Activated naive CD8-positive, alpha-beta T cell (primary cell): ENCODE data around the gene PXYLP1.

ENCODE experiments used
- H3K27ac Mint-ChIP-seq: one replicate; pipeline ENCODE4 v1.8.0; 2021; ENCODE audit warnings: mixed read lengths
- H3K27me3 Mint-ChIP-seq: one replicate; pipeline ENCODE4 v1.8.0; 2021; ENCODE audit warnings: mixed read lengths
- H3K36me3 Mint-ChIP-seq: one replicate; pipeline ENCODE4 v1.8.0; 2021; ENCODE audit warnings: mixed read lengths
- H3K4me1 Mint-ChIP-seq: one replicate; pipeline ENCODE4 v1.8.0; 2021; ENCODE audit warnings: low read depth, mixed read lengths
- H3K4me3 Mint-ChIP-seq: one replicate; pipeline ENCODE4 v1.8.0; 2021; ENCODE audit warnings: mild to moderate bottlenecking, mixed read lengths
- H3K9me3 Mint-ChIP-seq: one replicate; pipeline ENCODE4 v1.8.0; 2021; ENCODE audit warnings: low read depth, mixed read lengths

The PXYLP1 gene

GRCh38 chr3:141237701-141238521 is 6.3 kb downstream of the PXYLP1 start:
- Mint-ChIP-seq H3K4me3 (peak overlapping the region; percentile 44), H3K27me3 (no peaks in the 10 kb centered on the region), H3K9me3 (no peaks in the 10 kb centered on the region), H3K27ac (peak overlapping the region; percentile 83), H3K4me1 (peaks cover 82% of the 10 kb centered on the region), H3K36me3 (peaks cover 9% of the 10 kb centered on the region)

GRCh38 chr3:141239511-141240281 is 8.1 kb downstream of the PXYLP1 start:
- Mint-ChIP-seq H3K4me3 (peak overlapping the region; percentile 17), H3K27ac (peak overlapping the region; percentile 55), H3K9me3 (no peaks in the 10 kb centered on the region), H3K4me1 (peaks cover 80% of the 10 kb centered on the region), H3K36me3 (peaks cover 9% of the 10 kb centered on the region), H3K27me3 (no peaks in the 10 kb centered on the region)

GRCh38 chr3:141240286-141240685 is 8.7 kb downstream of the PXYLP1 start:
- Mint-ChIP-seq H3K27me3 (no peaks in the 10 kb centered on the region), H3K4me1 (peaks cover 75% of the 10 kb centered on the region), H3K27ac (no peak overlapping the region), H3K9me3 (no peaks in the 10 kb centered on the region), H3K36me3 (peaks cover 9% of the 10 kb centered on the region), H3K4me3 (no peak overlapping the region)

- H3K4me1 Mint-ChIP-seq, result peaks cover 68% of the 10 kb centered on the region
- peaks cover 9% of the 10 kb centered on the region for H3K36me3 Mint-ChIP-seq
- H3K27ac Mint-ChIP-seq, result no peak overlapping the region
- no peaks in the 10 kb centered on the region for H3K9me3 Mint-ChIP-seq
- no peaks in the 10 kb centered on the region for H3K27me3 Mint-ChIP-seq
- no peak overlapping the region for H3K4me3 Mint-ChIP-seq
Measured at GRCh38 chr3:141240687-141241615, 9.3 kb downstream of the PXYLP1 start.

GRCh38 chr3:141241616-141242376 is 10.2 kb downstream of the PXYLP1 start:
- H3K4me3 Mint-ChIP-seq, result no peak overlapping the region
- H3K36me3 Mint-ChIP-seq, result peaks cover 6% of the 10 kb centered on the region
- H3K9me3 Mint-ChIP-seq, result no peaks in the 10 kb centered on the region
- no peak overlapping the region for H3K27ac Mint-ChIP-seq
- H3K27me3 Mint-ChIP-seq, result no peaks in the 10 kb centered on the region
- H3K4me1 Mint-ChIP-seq, result peaks cover 61% of the 10 kb centered on the region

DNA sequence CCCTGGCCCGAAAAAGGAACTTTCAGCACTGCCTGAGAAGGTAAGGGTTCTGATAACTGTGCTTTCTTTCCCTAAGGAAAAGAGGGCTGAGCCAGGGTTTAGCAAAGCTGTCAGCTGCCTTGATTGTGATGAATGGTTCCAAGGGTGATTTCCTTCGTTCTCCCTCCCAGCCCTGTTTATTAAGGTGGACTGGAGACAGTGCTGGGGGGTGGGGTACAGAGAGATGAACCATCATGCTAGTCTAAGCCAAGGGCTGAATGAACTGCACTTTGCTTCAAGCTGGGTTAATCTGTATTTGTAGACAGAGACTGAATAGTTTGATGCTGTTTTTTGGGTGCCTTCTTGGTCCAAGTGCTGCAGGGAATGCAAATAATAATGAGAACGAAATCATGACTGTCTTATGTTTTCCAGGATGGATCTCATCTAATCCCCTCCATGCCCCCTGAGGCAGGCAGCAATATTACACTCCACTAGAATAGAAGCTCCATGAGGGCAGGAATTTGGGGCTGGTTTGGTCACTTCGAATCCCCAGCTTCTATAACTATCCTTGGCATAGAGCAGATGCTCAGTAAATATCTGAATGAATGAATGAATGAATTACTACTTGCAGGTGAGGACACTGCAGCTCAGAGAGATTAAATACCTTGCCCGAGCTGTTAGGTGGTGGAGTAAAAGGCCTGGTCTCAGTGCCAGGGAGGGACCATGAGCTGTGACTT is 10.9 kb downstream of the PXYLP1 start:
- Mint-ChIP-seq H3K27me3 (no peaks in the 10 kb centered on the region), H3K27ac (peak overlapping the region; percentile 87), H3K9me3 (no peaks in the 10 kb centered on the region), H3K36me3 (peaks cover 6% of the 10 kb centered on the region), H3K4me1 (peaks cover 56% of the 10 kb centered on the region), H3K4me3 (peak overlapping the region; percentile 71)

DNA sequence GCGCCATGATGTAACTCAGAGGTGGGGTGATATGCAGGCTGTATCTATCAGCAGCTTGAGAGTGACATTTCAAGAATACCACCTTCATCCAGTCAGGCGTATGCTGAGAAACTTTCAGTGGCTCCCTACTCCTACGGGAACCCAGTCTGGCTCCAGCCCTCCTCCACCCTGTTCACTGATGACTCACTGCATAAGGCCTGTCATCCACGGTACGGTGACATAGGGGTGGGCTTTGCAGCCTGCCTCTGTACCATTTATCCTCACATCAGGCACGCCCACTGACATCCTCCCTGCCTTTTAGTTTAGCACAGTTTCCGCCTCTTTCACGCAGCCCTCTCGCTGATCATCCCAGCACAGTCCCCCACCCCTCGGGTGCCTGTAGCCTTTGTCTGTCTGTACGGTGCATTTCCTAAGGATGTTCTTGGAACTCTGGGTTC is 11.7 kb downstream of the PXYLP1 start:
- Mint-ChIP-seq H3K4me3 (peak overlapping the region; percentile 71), H3K36me3 (peaks cover 6% of the 10 kb centered on the region), H3K4me1 (peaks cover 48% of the 10 kb centered on the region)

GRCh38 chr3:141246224-141246957 is 14.8 kb downstream of the PXYLP1 start:
- Mint-ChIP-seq H3K4me1 (peaks cover 28% of the 10 kb centered on the region), H3K9me3 (no peaks in the 10 kb centered on the region), H3K27ac (no peak overlapping the region), H3K27me3 (no peaks in the 10 kb centered on the region), H3K36me3 (no peaks in the 10 kb centered on the region), H3K4me3 (no peak overlapping the region)

More for the DNA sequence above, 11.7 kb downstream of the PXYLP1 start:
- Mint-ChIP-seq H3K9me3 (no peaks in the 10 kb centered on the region), H3K27me3 (no peaks in the 10 kb centered on the region), H3K27ac (peak overlapping the region; percentile 87)

DNA sequence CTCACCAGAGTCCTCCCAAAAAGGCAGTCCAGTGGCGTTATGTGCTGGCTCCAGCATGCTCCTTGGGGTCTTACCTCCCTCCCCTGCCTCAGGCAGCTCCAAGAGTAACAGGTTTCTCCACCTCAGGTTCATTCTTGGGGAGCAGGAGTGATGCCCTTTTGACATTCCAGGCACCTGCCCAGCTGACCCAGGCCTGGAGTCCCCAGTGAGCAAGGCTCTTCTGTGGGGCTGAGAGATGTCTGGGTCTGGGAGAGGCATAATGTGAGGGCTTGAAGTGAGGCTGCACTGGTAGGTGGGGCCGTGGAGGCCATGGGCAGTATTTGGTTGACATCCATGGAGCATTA is 15.3 kb downstream of the PXYLP1 start:
- Mint-ChIP-seq H3K27me3 (no peaks in the 10 kb centered on the region), H3K36me3 (no peaks in the 10 kb centered on the region), H3K27ac (no peak overlapping the region), H3K4me3 (no peak overlapping the region), H3K9me3 (no peaks in the 10 kb centered on the region), H3K4me1 (peaks cover 23% of the 10 kb centered on the region)

- Mint-ChIP-seq H3K4me1 (peaks cover 14% of the 10 kb centered on the region), H3K4me3 (no peak overlapping the region), H3K36me3 (no peaks in the 10 kb centered on the region), H3K27me3 (no peaks in the 10 kb centered on the region), H3K9me3 (no peaks in the 10 kb centered on the region), H3K27ac (no peak overlapping the region)
Measured at GRCh38 chr3:141248064-141248463, 16.4 kb downstream of the PXYLP1 start.

- Mint-ChIP-seq H3K27me3 (no peaks in the 10 kb centered on the region), H3K9me3 (no peaks in the 10 kb centered on the region), H3K27ac (no peak overlapping the region), H3K4me1 (peaks cover 8% of the 10 kb centered on the region), H3K4me3 (no peak overlapping the region), H3K36me3 (no peaks in the 10 kb centered on the region)
Measured at GRCh38 chr3:141249041-141249440, 17.4 kb downstream of the PXYLP1 start.

- Mint-ChIP-seq H3K4me1 (peaks cover 4% of the 10 kb centered on the region), H3K36me3 (no peaks in the 10 kb centered on the region), H3K9me3 (no peaks in the 10 kb centered on the region), H3K27me3 (no peaks in the 10 kb centered on the region), H3K27ac (no peak overlapping the region), H3K4me3 (no peak overlapping the region)
Measured at GRCh38 chr3:141250342-141250741, 18.7 kb downstream of the PXYLP1 start.

- Mint-ChIP-seq H3K4me3 (no peak overlapping the region), H3K36me3 (no peaks in the 10 kb centered on the region), H3K27ac (no peak overlapping the region), H3K4me1 (peaks cover 5% of the 10 kb centered on the region), H3K9me3 (no peaks in the 10 kb centered on the region), H3K27me3 (no peaks in the 10 kb centered on the region)
Measured at GRCh38 chr3:141250828-141251227, 19.2 kb downstream of the PXYLP1 start.
